Gastroesophageal sphincter (tissue), 3 donors: ENCODE measurements around the gene DAPK1.
A peak's percentile ranks its signal among the peaks of the same experiment; 100 is the strongest.

Source experiments
- CTCF ChIP-seq, 4 experiments: fragments of 200-600 bp in 2 of 4; fragments of 450-650 bp in 2 of 4; sonication (generic) in 1 of 4; IDR thresholded peaks; one replicate each; pipeline ENCODE4 v1.5.1; 2017 to 2019; ENCODE audit warnings: antibody characterized with exemption in 4 of 4, mild to moderate bottlenecking in 2 of 4, moderate library complexity in 2 of 4
- EP300 ChIP-seq: sonication (generic); formaldehyde crosslinking; IDR thresholded peaks from one replicate; pipeline ENCODE4 v1.6.1; 2017; ENCODE audit warnings: antibody characterized with exemption, mild to moderate bottlenecking
- POLR2A ChIP-seq, 2 donors: fragments of 450-650 bp; IDR thresholded peaks; one replicate each; pipeline ENCODE4 v1.6.1; 2017; ENCODE audit warnings: antibody characterized with exemption in 2 of 2, mild to moderate bottlenecking in 2 of 2, moderate library complexity in 1 of 2
- POLR2AphosphoS5 ChIP-seq: sonication (generic); formaldehyde crosslinking; IDR thresholded peaks from one replicate; pipeline ENCODE4 v1.6.1; 2017; ENCODE audit warnings: antibody characterized with exemption

- TF ChIP-seq CTCF (IDR thresholded peaks at IDR 0.05) (no peak), EP300 (no peak), POLR2A (IDR thresholded peaks at IDR 0.05) (no peak), POLR2AphosphoS5 (peak; percentile 54)
Measured at GRCh38 chr9:87518702-87519335, 21.2 kb downstream of the DAPK1 start.
